K562 (cell line): ENCODE measurements around the gene CCDC87. TPM values are rescaled to one million over a fixed set of nuclear protein-coding genes. Genes with fewer than 3 reads are reported as not detected.

ENCODE experiments used
- EHMT2 ChIP-seq: fragments of 450-650 bp; IDR thresholded peaks from 2 replicates; pipeline ENCODE4 v1.6.1; 2018; ENCODE audit warnings: antibody characterized with exemption
- GABPA ChIP-seq: fragments of 200-800 bp; sonication (Bioruptor generic); conservative IDR thresholded peaks from 2 replicates; pipeline ENCODE4 v1.6.1; 2016; ENCODE audit warnings: low read depth, missing genetic modification characterization, missing compliant biosample characterization
- ILK ChIP-seq: fragments of 450-650 bp; IDR thresholded peaks from 2 replicates; pipeline ENCODE4 v1.6.1; 2016; ENCODE audit warnings: missing genetic modification characterization, low read depth, mild to moderate bottlenecking, missing compliant biosample characterization, moderate library complexity, borderline replicate concordance
- NR2C1 ChIP-seq, 2 experiments: fragments of 450-650 bp; IDR thresholded peaks; 2 replicates each; pipeline ENCODE4 v1.6.1; 2017; ENCODE audit warnings: mild to moderate bottlenecking in 2 of 2, antibody characterized with exemption in 1 of 2, inconsistent platforms in 1 of 2, missing compliant biosample characterization in 1 of 2, missing genetic modification characterization in 1 of 2
- PRMT5 ChIP-seq: sonication (generic); formaldehyde crosslinking; IDR thresholded peaks from 2 replicates; pipeline ENCODE4 v1.5.0; 2020; ENCODE audit warnings: missing genetic modification reagents
- PURB ChIP-seq: sonication (generic); formaldehyde crosslinking; IDR thresholded peaks from 2 replicates; pipeline ENCODE4 v1.9.0; 2021; ENCODE audit warnings: low read depth, mild to moderate bottlenecking, missing genetic modification reagents
- ZNF436 ChIP-seq: fragments of 250-450, 450-650 bp; sonication (Bioruptor Pico); formaldehyde crosslinking; IDR thresholded peaks from 2 replicates; pipeline ENCODE4 v1.7.0; 2020; ENCODE audit warnings: mild to moderate bottlenecking
- ZNF507 ChIP-seq: conservative IDR thresholded peaks from 2 replicates; pipeline ENCODE4 v1.6.1; 2017; ENCODE audit warnings: missing genetic modification characterization, missing compliant biosample characterization
- ZNF696 ChIP-seq: fragments of 250-450 bp; sonication (Bioruptor Pico); conservative IDR thresholded peaks from 2 replicates; pipeline ENCODE4 v1.4.0; 2020; ENCODE audit warnings: mild to moderate bottlenecking, moderate library complexity
- ZNF780A ChIP-seq: fragments of 250-450 bp; sonication (Bioruptor Pico); IDR thresholded peaks from 2 replicates; pipeline ENCODE4 v1.5.0; 2021; ENCODE audit warnings: mild to moderate bottlenecking
- polyA plus RNA-seq, 8 experiments: library from polyadenylated mRNA; depleted of rRNA in 4 of 8; stranded (reverse) in 5 of 8; unstranded in 3 of 8; fragments of >200 nt; fragmentation: Nextera tagmentation in 2 of 8; fragmentation: Illumina TruSeq in 1 of 8; extraction: Ambion mirVana in 2 of 8; extraction: Trizol in 1 of 8; gene quantifications; 2 replicates each; pipeline versions ENCODE4 v1.2.1 to v1.2.3, GENCODE V29; 2011 to 2014; ENCODE audit warnings: inconsistent platforms in 1 of 8, missing spikeins in 1 of 8
- total RNA-seq, 7 experiments: library from RNA; depleted of rRNA in 6 of 7; stranded (reverse); fragments of >200 nt in 6 of 7; fragmentation: Illumina TruSeq in 2 of 7; extraction: Trizol in 2 of 7; gene quantifications; 2 replicates each; pipeline versions ENCODE4 v1.2.1 to v1.2.3, GENCODE V29; 2011 to 2021; ENCODE audit warnings: low replicate concordance in 1 of 7
- TF ChIP-seq, protein P1 (sequence below): sonication (generic); formaldehyde crosslinking; IDR thresholded peaks from 2 replicates; pipeline ENCODE4 v1.8.1; 2023; ENCODE audit warnings: mild to moderate bottlenecking, missing genetic modification reagents
- TF ChIP-seq, protein P2 (sequence below): fragments of 450-650 bp; IDR thresholded peaks from 2 replicates; pipeline ENCODE4 v1.6.1; 2018; ENCODE audit not compliant: partially characterized antibody
- TF ChIP-seq, protein P3 (sequence below): fragments of 250-450 bp; sonication (Bioruptor Pico); IDR thresholded peaks from 2 replicates; pipeline ENCODE4 v1.5.0; 2021; ENCODE audit warnings: mild to moderate bottlenecking, borderline replicate concordance
- TF ChIP-seq, protein P4 (sequence below): fragments of 250-450 bp; sonication (Bioruptor Pico); IDR thresholded peaks from 2 replicates; pipeline ENCODE4 v1.9.0; 2021; ENCODE audit warnings: mild to moderate bottlenecking, inconsistent platforms

The CCDC87 gene
- total and polyA plus RNA-seq, 9 of the 15 experiments (the other 6 are each of a cell fraction or from before 2014, with no cell fraction given) = 0.03 to 0.44 (median 0.15) TPM; not detected in 1

DNA sequence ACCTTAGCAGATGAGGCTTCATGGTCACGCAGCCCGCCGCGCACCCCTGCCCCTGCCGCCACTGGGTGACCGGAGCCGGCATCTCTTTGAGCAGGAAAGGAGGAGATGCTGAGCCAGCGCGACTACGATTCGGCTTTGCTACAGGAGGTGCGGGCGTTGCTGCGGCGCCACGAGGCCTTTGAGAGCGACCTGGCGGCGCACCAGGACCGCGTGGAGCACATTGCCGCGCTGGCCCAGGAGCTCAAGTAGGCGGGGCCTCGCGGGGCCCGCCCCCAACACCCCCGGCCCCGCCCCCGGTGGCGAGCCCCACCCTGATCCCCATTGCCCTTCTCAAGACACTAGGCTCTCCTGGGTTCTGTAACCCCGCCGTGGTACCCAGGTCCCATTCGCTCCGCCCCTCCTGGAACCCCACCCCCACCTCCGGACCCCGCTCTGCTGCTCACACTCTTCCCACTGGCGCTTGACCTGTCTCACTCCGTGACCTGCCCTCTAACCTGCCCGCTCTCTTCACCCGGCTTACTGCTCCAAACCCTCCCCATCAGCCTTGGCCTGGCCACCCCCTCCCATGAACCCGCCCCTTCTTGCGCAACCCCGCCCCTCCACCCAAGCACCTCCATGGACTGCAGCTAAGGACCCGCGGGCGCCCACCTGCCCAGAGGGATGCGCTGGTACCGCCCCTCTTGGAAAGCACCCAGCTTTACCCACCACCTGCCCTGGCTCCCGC, 33.6 kb downstream of the CCDC87 start (continued):
- TF ChIP-seq, protein P1, sequence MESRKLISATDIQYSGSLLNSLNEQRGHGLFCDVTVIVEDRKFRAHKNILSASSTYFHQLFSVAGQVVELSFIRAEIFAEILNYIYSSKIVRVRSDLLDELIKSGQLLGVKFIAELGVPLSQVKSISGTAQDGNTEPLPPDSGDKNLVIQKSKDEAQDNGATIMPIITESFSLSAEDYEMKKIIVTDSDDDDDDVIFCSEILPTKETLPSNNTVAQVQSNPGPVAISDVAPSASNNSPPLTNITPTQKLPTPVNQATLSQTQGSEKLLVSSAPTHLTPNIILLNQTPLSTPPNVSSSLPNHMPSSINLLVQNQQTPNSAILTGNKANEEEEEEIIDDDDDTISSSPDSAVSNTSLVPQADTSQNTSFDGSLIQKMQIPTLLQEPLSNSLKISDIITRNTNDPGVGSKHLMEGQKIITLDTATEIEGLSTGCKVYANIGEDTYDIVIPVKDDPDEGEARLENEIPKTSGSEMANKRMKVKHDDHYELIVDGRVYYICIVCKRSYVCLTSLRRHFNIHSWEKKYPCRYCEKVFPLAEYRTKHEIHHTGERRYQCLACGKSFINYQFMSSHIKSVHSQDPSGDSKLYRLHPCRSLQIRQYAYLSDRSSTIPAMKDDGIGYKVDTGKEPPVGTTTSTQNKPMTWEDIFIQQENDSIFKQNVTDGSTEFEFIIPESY (CRISPR knock-in tag) = peak; percentile 97
- TF ChIP-seq PRMT5 (CRISPR knock-in tag) (0 out of 2 replicates have a peak, but pooled peaks have one; percentile 23), ZNF780A (no peak), ZNF436 (no peak), PURB (no peak), ILK (tag) (no peak), NR2C1 (IDR thresholded peaks at IDR 0.05) (no peak), NR2C1 (tag; IDR thresholded peaks at IDR 0.05) (no peak), EHMT2 (no peak), ZNF696 (no peak), GABPA (tag) (no peak), ZNF507 (no peak)
- TF ChIP-seq, protein P2, sequence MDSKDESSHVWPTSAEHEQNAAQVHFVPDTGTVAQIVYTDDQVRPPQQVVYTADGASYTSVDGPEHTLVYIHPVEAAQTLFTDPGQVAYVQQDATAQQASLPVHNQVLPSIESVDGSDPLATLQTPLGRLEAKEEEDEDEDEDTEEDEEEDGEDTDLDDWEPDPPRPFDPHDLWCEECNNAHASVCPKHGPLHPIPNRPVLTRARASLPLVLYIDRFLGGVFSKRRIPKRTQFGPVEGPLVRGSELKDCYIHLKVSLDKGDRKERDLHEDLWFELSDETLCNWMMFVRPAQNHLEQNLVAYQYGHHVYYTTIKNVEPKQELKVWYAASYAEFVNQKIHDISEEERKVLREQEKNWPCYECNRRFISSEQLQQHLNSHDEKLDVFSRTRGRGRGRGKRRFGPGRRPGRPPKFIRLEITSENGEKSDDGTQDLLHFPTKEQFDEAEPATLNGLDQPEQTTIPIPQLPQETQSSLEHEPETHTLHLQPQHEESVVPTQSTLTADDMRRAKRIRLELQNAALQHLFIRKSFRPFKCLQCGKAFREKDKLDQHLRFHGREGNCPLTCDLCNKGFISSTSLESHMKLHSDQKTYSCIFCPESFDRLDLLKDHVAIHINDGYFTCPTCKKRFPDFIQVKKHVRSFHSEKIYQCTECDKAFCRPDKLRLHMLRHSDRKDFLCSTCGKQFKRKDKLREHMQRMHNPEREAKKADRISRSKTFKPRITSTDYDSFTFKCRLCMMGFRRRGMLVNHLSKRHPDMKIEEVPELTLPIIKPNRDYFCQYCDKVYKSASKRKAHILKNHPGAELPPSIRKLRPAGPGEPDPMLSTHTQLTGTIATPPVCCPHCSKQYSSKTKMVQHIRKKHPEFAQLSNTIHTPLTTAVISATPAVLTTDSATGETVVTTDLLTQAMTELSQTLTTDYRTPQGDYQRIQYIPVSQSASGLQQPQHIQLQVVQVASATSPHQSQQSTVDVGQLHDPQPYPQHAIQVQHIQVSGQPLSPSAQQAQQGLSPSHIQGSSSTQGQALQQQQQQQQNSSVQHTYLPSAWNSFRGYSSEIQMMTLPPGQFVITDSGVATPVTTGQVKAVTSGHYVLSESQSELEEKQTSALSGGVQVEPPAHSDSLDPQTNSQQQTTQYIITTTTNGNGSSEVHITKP = no peak
- TF ChIP-seq, protein P3, sequence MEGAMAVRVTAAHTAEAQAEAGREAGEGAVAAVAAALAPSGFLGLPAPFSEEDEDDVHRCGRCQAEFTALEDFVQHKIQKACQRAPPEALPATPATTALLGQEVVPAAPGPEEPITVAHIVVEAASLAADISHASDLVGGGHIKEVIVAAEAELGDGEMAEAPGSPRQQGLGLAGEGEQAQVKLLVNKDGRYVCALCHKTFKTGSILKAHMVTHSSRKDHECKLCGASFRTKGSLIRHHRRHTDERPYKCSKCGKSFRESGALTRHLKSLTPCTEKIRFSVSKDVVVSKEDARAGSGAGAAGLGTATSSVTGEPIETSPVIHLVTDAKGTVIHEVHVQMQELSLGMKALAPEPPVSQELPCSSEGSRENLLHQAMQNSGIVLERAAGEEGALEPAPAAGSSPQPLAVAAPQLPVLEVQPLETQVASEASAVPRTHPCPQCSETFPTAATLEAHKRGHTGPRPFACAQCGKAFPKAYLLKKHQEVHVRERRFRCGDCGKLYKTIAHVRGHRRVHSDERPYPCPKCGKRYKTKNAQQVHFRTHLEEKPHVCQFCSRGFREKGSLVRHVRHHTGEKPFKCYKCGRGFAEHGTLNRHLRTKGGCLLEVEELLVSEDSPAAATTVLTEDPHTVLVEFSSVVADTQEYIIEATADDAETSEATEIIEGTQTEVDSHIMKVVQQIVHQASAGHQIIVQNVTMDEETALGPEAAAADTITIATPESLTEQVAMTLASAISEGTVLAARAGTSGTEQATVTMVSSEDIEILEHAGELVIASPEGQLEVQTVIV (CRISPR knock-in tag) = no peak
- TF ChIP-seq, protein P4, sequence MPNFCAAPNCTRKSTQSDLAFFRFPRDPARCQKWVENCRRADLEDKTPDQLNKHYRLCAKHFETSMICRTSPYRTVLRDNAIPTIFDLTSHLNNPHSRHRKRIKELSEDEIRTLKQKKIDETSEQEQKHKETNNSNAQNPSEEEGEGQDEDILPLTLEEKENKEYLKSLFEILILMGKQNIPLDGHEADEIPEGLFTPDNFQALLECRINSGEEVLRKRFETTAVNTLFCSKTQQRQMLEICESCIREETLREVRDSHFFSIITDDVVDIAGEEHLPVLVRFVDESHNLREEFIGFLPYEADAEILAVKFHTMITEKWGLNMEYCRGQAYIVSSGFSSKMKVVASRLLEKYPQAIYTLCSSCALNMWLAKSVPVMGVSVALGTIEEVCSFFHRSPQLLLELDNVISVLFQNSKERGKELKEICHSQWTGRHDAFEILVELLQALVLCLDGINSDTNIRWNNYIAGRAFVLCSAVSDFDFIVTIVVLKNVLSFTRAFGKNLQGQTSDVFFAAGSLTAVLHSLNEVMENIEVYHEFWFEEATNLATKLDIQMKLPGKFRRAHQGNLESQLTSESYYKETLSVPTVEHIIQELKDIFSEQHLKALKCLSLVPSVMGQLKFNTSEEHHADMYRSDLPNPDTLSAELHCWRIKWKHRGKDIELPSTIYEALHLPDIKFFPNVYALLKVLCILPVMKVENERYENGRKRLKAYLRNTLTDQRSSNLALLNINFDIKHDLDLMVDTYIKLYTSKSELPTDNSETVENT (CRISPR knock-in tag) = no peak
